Breast epithelium (tissue), 3 donors: Measurements from ENCODE around the gene BRIP1.

Source experiments
- CTCF ChIP-seq, 3 donors: fragments of 450-650 bp; IDR thresholded peaks; one replicate each; pipeline ENCODE4 v1.5.1; 2016 to 2017; ENCODE audit warnings: antibody characterized with exemption in 3 of 3, mild to moderate bottlenecking in 3 of 3, moderate library complexity in 3 of 3
- POLR2A ChIP-seq: fragments of 450-650 bp; IDR thresholded peaks from one replicate; pipeline ENCODE4 v1.6.1; 2016; ENCODE audit warnings: antibody characterized with exemption, mild to moderate bottlenecking, moderate library complexity

DNA sequence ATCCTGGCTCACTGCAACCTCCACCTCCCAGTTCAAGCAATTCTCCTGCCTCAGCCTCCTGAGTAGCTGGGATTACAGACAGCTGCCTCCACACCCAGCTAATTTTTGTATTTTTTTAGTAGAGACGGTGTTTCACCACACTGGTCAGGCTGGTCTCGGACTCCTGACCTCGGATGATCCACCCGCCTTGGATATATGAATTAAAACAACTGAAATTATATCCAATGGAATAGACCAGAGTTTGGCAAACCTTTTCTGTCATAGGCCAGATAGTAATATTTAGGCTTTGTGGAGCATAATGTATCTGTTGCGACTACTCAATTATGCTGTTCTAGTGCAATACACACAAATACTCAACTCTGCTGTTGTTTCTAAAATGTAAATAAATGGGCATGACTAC, 178.5 kb downstream of the BRIP1 start:
- no peak for TF ChIP-seq CTCF (IDR thresholded peaks at IDR 0.05)
- TF ChIP-seq POLR2A: no peak
